Activated naive CD4-positive, alpha-beta T cell treated with anti-CD3 and anti-CD28 coated beads, Interleukin-2, amount 50 U/mL, for 16 hours (primary cell): ENCODE data around the gene CCDC148.

ENCODE experiments used
- DNase-seq: peaks from one replicate; pipeline ENCODE4 v3.0.0-alpha.2; 2020

CCDC148 gene

DNA sequence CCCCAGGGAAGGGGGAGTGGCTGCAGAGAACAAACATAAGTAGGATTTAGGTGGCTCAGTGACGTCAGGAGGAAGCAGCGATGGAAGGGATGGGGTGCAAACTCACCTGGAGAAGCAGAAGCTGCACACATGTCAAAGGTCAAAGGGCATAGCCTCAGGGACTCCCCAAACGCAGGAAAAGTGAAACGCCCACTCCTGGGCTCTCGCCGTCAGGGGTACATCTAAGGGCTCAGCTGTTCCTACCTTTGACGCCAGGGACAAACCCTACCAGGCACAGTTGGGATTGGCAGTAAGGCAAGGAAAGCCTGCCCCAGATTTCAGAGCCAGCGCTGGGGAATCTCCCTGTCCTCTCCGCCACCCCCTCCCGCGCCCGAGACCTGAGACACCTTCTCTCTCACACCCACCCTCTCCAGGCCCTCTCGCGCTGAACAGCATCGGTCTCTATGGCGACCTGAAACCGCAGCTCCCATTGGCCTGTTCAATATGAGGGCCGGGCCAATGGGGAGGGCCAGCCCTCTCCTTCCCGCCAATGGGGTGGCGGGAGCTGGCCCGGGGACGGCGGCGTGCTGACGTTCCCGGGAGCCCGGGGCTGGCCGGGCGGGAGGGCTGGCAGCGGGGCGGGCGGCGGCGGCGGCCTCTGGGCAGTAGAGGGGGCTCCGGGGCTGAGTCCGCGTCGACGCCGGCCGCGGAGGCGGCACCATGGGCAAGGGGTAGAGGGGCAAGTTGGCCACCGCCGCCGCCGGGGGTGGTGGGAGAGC is at the start of gene CCDC148, which contains the start of gene PKP4:
Gene CCDC148 (minus strand): TSS at position 445 of the 758 bp plus-strand sequence. CDS start 314 bp downstream, at position 131.
Gene PKP4 (plus strand): TSS at position 644 of the 758 bp plus-strand sequence. CDS start 76,233 bp downstream, outside the sequence.
- peak; percentile 89 for DNase-seq

GRCh38 chr2:158505448-158505934 is 48.9 kb upstream of the CCDC148 start:
- DNase-seq = no peak

- no peak for DNase-seq
Observed at GRCh38 chr2:158504088-158504487, 47.5 kb upstream of the CCDC148 start.

- DNase-seq = no peak
Observed at GRCh38 chr2:158502974-158503373, 46.4 kb upstream of the CCDC148 start.

DNA sequence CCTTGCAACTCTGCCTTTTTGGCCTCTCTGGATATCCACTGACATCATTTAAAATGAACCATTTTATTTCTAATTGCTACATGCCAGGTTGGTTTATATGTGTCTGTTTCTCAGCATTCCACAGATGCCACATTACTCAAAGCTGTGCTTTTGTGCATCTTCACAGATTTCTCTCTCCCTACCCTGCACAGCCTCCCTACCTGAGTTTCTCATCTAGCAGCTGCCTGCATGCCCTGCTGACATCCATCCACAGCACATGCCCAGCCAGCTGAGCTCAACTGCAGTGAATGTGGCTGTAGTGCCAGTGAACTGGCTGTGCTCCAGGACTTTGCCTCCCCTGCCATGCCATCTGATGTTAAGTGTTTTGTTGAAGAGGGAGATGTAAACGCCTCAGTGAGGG is 44.7 kb upstream of the CCDC148 start:
- DNase-seq = no peak

- DNase-seq = no peak
Observed at GRCh38 chr2:158500333-158500732, 43.8 kb upstream of the CCDC148 start.

DNA sequence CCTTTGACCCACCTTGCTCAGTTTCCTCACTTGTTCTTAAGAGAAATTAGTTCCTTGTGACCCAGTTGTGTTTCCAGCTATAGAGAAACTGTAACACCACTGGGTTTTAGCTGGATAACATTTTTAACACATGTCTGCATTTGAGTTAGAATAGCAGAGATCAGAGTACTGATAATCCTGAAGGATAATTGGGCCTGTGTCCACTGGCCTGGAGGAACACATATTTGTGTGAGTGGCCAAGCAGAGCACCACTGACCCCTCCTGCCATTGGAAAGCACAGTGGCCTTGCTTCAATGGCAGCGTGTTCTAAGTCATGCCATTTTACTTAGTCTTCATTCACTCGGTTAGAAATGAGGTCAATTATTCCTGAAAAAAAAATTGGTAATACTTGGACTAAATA is 42.8 kb upstream of the CCDC148 start:
- no peak for DNase-seq

DNA sequence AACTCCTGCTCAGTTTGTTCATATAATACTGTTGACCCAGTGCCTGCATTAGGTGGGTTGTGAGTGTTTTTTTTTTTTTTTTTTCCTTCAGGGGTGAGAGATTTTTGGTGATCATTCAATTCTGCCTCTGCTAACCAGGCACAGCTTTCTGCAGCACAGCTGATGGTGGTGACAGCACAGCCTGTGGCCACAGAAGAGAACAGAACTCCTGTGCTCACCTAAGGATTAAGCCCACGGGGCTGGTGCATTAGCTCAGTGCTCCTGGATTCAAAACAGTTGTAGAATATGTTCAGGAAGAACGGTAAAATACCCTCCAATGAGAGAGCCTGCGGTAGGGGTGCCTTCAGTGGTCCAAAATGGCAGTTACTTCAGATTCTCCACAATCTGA is 42.2 kb upstream of the CCDC148 start:
- DNase-seq = no peak

GRCh38 chr2:158498043-158498748 is 41.6 kb upstream of the CCDC148 start:
- DNase-seq = no peak

DNA sequence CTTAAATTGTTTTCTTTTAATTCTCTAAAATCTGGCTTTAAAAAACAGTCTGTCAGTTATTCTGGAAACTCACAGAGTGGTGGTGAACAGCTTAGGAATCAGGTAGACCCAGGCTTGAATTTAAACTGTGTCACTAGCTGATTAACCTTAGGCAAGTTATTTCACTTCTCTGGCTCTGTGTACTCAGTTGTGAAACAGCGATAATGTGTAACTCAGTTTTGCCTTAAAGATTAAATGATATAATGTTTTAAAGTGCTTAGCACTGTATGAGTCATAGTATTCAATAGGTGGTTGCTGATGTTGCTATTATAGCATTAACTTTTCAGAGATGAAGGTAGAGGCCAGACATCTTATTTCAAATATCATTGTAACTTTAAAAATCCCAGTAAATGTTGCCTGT is 40.9 kb upstream of the CCDC148 start:
- no peak for DNase-seq

DNA sequence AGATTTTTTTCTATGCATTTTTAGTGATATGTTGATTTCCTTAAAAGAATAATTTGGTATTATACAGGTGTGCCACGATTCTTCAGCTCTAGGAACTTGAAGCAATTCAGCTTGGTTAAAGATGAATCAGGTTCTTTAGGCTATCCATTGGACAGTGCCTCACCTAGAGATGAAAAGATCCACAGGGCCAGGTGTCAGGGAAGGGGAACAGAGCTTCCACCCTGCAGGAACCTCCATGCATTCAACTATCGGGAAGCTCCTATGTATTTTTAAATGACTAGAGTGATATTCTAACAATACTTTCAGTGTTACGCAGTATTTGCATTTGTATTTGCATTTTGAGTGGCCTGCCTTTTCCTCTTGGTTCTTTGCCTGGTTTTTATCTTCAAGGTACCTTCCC is 40.4 kb upstream of the CCDC148 start:
- no peak for DNase-seq

- DNase-seq = no peak
Observed at GRCh38 chr2:158495175-158495574, 38.6 kb upstream of the CCDC148 start.

DNA sequence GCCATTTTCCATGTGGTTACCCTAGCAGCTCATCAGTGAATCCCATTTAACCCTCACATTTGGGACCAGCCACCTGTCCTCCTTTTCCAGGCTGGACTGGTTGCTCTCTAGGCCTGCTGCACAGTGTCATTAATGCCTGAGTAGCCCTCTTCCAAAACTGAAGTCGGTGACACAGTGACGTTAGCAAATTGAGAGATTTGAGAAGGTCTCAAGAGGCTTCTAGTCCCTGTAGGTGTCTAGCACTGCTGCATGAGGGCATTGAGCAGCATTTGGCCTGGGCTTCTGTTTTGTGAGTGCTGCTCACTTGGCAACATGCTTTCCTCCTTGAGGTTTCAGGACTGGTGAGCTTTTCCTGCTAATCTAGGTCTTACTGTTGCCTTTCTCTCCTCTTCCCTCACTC is 36.9 kb upstream of the CCDC148 start:
- DNase-seq = no peak

DNA sequence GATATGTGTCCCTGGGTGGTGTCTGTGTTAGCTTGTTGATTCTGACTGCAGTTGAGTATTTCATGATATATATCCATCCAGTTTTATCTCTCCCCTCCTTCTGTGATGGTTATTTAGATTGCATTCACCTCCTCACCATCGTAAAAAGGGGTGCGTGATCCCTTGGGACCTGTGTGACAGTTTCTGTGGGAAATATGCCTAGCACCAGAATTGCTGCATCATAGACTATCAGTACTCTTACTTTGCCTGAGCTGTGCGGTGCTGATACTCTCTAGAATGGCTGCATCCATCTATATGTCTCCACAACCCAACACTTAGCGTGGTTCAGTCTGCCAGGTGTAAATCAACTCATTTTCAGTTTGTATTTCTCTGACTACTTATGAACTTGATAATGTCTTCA is 34.5 kb upstream of the CCDC148 start:
- no peak for DNase-seq

DNA sequence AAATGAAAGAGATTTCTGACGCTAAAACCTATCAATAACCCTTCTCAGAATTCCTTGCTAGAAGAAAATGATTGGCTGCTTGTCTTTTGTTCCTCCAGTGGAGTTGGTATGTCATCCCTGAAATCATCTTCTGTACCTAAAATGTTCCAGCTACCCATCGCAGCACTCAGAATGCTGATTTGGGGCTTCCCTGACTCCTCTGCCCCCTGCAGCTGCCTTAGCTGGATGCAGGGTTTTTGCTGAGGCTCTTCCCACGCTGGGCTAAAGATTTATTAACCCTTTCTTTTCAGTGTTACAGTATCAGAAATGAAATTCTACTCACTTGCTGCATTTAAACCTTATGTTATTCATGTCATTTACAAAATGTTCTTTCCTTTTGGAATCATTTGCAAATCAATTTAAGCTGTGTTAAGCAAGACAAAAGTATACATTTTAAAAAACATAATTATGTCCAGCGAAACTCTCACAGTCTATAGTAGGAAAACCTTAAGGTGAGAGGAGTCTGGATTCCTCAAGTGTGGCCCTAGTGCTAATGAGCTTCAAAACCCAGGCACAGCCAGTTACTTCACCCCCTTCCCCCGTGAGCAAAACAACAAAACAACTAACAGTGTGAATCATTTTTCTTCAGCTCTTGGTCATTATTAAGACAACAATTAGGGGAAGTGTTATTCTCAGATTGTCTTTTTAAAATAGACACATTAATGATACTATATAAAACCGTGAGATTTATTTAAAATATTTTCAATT is 33.0 kb upstream of the CCDC148 start:
- no peak for DNase-seq

GRCh38 chr2:158488442-158489216 is 32.1 kb upstream of the CCDC148 start:
- no peak for DNase-seq

DNA sequence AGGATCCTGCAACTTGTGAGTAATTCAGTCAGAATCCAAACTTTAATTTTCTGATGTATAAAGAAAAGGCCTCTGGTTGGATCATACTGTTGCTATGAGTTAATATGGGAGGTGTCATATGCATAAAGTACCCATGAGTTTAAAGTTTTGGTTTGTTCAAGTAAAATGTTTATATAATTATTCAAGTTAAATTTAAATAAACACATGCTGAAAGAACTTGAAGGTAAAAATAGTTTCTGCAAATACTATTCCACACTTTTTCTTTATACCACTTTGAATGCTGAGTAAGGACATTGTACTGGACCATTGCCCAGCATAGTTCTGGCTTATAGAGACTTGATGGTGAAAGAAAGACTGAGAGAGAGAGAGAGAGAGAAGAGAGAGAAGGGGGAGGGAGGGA is 30.9 kb upstream of the CCDC148 start:
- no peak for DNase-seq

DNA sequence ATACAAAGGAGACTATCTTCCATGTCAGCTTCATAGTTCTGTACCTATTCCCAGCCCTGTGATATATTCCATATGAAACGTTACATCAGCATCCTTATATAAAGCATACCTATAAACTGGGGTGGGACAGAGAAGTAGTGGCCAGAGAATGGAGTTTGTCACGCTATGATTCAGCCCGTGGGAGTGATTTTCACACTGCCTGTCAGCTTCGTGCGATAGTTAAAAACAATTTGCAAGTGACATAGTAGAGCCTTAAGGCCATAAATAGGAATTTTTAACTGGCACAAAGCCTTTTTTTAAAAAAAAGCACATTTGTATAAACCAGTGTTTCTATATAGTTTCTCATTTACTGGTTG is 30.4 kb upstream of the CCDC148 start:
- DNase-seq = no peak

DNA sequence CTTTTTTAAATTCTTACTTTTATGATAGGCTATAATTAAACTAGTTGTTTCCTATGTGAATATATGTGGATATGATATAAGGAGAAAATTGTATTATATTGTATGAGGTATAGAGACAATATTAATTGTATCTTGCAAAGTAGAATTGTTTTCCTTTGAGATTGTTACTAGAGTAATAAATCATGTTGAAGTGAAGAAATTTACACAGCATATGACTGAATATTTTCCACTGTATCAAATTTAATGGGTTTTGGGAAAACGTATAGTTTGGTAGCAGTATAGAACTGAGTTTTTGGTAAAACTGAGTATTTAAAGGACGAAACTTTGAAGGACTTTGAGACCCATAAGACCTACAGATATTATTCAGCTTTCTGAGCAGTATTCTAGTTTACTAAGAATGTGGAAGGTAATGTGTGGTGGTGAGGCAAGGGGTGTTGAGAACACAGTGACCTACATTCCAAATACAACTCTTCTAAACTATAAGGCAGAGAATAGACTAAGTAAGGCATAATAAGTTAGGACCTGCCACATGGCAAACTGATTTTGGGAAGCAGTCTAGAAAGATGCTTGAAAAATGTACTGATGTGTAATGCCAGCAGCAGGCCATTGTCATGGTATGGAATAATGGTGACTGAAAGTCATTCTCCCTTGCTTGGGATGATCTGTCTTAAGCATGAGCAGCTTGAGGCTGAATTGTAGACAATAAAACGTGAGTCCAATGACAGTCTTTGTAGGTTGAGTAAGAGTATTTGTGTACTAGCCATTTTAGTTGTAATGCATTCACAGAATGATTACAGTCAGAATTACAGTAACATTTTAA is 29.8 kb upstream of the CCDC148 start:
- DNase-seq = no peak

- DNase-seq = no peak
Observed at GRCh38 chr2:158484892-158485556, 28.5 kb upstream of the CCDC148 start.

DNA sequence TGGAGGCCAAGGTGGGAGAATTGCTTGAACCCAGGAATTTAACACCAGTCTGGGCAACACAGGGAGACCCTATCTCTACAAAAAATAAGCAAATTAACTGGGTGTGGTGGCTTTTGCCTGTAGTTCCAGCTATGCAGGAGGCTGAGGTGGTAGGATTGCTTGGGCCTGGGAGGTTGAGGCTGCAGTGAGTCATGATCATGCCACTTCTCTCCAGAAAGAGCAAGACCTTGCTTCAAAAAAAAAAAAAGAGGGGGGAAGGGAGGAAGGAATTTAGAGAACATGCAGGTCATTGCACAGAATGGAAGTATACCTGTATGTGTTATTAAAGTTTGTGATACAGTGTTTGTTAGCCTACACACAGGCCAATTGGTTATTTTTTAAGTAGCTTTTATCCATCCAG is 26.0 kb upstream of the CCDC148 start:
- DNase-seq = no peak
